ENCODE data around the gene NUDT1.

DNA sequence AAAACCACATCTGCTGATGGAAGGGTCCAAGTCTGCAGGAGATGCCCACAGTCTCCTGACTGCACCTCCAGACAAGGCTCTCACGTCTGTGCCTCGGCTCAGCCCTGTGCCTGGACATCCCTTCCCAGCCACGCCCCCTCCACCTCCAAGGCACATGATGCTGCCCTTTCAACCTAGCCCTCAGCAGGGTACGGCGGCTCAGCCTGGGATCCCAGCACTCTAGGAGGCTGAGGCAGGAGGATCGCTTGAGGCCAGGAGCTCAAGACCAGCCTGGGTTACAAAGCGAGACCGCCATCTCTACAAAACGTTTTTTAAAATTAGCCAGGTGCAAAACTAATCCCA is 23.6 kb upstream of the NUDT1 start:
- TF ChIP-seq, protein P1, sequence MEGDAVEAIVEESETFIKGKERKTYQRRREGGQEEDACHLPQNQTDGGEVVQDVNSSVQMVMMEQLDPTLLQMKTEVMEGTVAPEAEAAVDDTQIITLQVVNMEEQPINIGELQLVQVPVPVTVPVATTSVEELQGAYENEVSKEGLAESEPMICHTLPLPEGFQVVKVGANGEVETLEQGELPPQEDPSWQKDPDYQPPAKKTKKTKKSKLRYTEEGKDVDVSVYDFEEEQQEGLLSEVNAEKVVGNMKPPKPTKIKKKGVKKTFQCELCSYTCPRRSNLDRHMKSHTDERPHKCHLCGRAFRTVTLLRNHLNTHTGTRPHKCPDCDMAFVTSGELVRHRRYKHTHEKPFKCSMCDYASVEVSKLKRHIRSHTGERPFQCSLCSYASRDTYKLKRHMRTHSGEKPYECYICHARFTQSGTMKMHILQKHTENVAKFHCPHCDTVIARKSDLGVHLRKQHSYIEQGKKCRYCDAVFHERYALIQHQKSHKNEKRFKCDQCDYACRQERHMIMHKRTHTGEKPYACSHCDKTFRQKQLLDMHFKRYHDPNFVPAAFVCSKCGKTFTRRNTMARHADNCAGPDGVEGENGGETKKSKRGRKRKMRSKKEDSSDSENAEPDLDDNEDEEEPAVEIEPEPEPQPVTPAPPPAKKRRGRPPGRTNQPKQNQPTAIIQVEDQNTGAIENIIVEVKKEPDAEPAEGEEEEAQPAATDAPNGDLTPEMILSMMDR (IDR thresholded peaks at IDR 0.05; ENCODE audit: low read depth, low read length, poor library complexity, severe bottlenecking), result no peak
- TF ChIP-seq EZH2phosphoT487 (IDR thresholded peaks at IDR 0.05; ENCODE audit: borderline replicate concordance, low read length), result no peak

All from DOHH2 (cell line).